Activated naive CD4-positive, alpha-beta T cell (primary cell): Measurements from ENCODE around the gene CARD8.
A peak's percentile ranks its signal among the peaks of the same experiment; 100 is the strongest.

ENCODE experiments used
- DNase-seq, 4 experiments: peaks; one replicate each; lab custom pipeline; 2025; lab: John Stamatoyannopoulos, UW

CARD8 gene

DNA sequence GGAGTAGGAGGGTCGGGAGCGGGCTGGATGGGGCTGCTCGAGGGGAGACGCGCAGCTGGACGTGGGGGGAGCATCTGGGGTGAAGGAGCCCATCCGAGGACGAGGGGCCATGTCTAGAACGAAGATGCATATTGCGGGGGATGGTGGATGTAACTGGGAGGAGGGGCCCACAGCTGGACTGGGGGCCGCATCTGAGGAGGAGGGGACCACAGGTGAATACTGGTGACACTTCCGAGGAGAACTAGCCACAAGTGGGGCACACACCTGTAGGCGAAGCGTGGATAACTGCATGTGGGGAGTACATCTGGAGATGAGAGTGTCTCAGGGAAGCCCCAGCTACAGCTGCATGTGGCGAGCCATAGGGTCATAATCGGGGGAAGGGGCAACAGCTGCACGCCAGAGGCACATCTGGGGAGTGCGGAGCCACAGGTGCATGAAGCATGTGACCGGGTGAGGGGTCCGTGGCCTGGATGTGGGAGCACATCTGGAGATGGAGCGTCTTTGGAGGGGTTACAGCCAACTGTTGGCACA is 84.8 kb downstream of the CARD8 start:
- no peak for DNase-seq

DNA sequence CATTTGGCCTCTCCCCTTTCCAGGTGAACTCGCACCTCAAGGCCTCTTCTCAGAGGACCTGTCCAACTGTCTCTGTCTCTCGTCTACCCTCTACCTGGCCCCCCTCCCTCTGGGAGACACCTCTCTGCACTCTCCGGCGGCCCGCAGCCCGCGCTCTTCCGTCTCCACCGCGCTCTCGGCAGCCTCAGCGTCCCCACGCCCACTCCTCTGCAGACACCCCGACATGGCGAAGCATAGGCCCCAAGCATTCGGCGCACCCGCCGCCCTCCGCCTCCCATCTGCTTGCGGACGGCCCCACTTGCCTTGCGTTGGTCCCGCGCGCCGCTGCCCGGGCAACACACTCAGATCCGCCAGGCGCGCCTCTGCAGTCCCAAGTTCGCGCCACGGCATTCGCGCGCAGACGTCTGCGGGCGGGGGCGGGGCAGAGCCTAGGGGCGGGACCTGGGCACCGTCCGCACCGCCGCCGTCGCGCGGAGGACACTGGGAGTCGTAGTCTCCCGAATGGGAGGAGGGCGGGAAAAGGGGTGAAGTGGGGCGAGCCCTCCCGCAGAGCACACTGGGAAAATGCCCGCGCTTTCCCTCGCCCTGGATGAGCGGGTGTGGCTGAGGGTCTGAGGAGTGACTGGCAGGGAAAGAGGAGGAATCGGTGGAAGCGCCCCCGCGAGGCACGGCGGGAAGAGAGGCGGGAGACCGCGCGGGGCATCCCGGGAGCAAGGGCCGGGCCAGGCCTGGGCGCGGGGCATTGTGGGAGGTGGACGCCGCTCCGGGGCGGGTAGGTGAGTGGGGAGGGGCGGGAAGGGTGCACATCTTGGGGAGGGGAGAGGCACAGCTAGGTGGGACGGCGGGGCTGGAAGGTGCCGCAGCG is 85.5 kb downstream of the CARD8 start, which contains the start of the genes LIG1 and ZSWIM9:
TSS of gene LIG1 (minus strand) at position 406 of the 865 bp plus-strand sequence. CDS start 4,778 bp downstream, outside the sequence.
TSS of gene ZSWIM9 (plus strand) at position 742 of the 865 bp plus-strand sequence. CDS start 1,123 bp downstream, outside the sequence.
- peak; percentile 87 to 91 (median 88) for DNase-seq

DNA sequence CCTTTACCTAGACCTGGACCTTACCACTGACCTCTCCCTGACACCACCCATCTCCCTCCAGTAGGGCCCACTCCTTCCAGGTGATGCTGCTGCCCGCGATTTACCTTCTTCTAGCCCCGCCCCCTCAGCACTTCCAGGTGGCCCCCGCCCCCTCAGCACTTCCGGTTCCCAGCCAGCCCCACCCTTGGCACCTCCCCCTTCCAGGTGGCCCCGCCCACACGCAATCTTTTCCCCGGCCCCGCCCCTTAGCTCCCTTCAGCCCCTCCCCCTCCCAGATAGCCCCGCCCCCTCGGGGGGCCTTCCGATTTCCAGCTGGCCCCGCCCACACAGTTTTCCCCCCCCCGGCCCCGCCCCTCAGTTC is 86.2 kb downstream of the CARD8 start:
- peak; percentile 81 to 94 (median 91) for DNase-seq

DNA sequence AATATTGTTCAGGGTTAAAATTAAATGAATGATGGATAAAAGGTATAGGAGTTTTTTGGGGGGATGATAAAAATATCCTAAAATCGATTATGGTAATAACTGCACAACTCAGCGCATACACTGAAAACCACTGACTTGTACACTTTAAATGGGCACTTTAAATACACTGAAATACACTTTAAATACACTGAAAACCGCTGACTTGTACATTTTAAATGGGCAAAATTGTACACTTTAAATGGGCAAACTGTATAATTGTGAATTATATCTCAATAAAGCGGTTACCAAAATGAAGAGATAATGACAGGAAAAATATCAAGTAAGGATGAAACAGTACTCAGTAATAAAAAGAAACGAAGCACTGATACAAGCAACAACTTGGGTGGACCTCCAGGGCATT is 87.0 kb downstream of the CARD8 start:
- no peak for DNase-seq

DNA sequence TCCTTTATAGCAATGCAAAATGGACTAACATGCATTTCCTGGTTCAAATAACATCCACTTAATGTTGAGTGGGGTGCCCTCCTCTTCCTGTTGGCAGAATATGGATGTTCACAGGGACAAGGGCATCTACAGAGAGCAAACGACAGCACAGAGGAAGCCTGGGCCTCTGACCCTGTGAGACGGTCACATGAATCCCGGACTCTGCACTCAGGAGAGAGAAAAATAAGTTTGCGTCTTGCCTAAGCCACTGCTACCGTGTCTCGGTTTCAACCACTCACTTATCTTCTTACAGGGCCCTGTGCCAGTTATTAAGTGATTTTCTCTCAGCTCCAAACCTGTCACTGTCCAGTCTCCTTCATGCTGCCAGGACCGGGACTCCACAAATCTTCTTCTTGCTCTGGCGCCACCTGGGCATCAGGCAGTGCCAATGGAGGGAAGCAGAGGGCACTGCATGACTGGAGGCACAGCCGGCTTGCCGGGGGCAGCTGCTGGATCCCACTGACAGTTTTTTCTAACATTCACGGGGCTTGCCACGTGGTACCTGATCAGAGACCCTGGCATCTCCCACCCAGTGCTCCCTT is 97.4 kb downstream of the CARD8 start:
- DNase-seq, result no peak
